Mesendoderm (in vitro differentiated cells): ENCODE measurements around the gene COLEC11.

ENCODE experiments used
- DNase-seq: peaks from one replicate; pipeline ENCODE4 v3.0.0; 2013
- H2AK5ac ChIP-seq: 2 replicates; pipeline ENCODE4 v1.6.1; 2013; ENCODE audit warnings: low read length, inconsistent platforms
- H2BK120ac ChIP-seq: 2 replicates; pipeline ENCODE4 v1.6.1; 2013; ENCODE audit warnings: low read depth, mild to moderate bottlenecking, low read length, moderate library complexity, mixed read lengths
- H2BK15ac ChIP-seq: replicated peaks from 2 replicates; pipeline ENCODE4 v1.6.1; 2013; ENCODE audit warnings: low read depth, mild to moderate bottlenecking, moderate library complexity
- H2BK5ac ChIP-seq: 2 replicates; pipeline ENCODE4 v1.6.1; 2013; ENCODE audit warnings: low read length, inconsistent platforms
- H3K18ac ChIP-seq: 2 replicates; pipeline ENCODE4 v1.6.1; 2013; ENCODE audit warnings: mild to moderate bottlenecking, low read length, mixed read lengths
- H3K23ac ChIP-seq: one replicate; pipeline ENCODE4 v1.6.1; 2013; ENCODE audit warnings: low read length
- H3K27ac ChIP-seq: 2 replicates; pipeline ENCODE4 v1.5.1; 2013; ENCODE audit warnings: low read depth, mild to moderate bottlenecking, inconsistent platforms, low read length, moderate library complexity
- H3K27me3 ChIP-seq: 2 replicates; pipeline ENCODE4 v1.6.1; 2013; ENCODE audit warnings: low read length, control low read depth, mild to moderate bottlenecking, inconsistent platforms; ENCODE audit not compliant: insufficient read depth, poor library complexity
- H3K36me3 ChIP-seq: 2 replicates; pipeline ENCODE4 v1.6.1; 2013; ENCODE audit warnings: low read length, inconsistent platforms; ENCODE audit not compliant: control insufficient read depth, insufficient read depth
- H3K4ac ChIP-seq: one replicate; pipeline ENCODE4 v1.6.1; 2013; ENCODE audit warnings: low read depth, mild to moderate bottlenecking, low read length, moderate library complexity
- H3K4me1 ChIP-seq: 2 replicates; pipeline ENCODE4 v1.6.1; 2013; ENCODE audit warnings: low read depth, low read length, inconsistent platforms; ENCODE audit not compliant: control insufficient read depth
- H3K4me2 ChIP-seq: 2 replicates; pipeline ENCODE4 v1.6.1; 2013; ENCODE audit warnings: low read length
- H3K4me3 ChIP-seq: 2 replicates; pipeline ENCODE4 v1.5.1; 2013; ENCODE audit warnings: mild to moderate bottlenecking, low read length
- H3K56ac ChIP-seq: one replicate; pipeline ENCODE4 v1.6.1; 2013; ENCODE audit warnings: low read length
- H3K79me1 ChIP-seq: 2 replicates; pipeline ENCODE4 v1.6.1; 2013; ENCODE audit warnings: low read length, inconsistent platforms
- H3K79me2 ChIP-seq: 2 replicates; pipeline ENCODE4 v1.6.1; 2013; ENCODE audit warnings: mild to moderate bottlenecking, low read length; ENCODE audit not compliant: control insufficient read depth, insufficient read depth
- H3K9ac ChIP-seq: 2 replicates; pipeline ENCODE4 v1.6.1; 2013; ENCODE audit warnings: low read length, inconsistent platforms
- H4K5ac ChIP-seq: one replicate; pipeline ENCODE4 v1.6.1; 2013; ENCODE audit warnings: low read length
- H4K8ac ChIP-seq: one replicate; pipeline ENCODE4 v1.6.1; 2013; ENCODE audit warnings: low read depth, mild to moderate bottlenecking, control low read depth, low read length, moderate library complexity
- WGBS: extraction: QIAGEN DNeasy Blood & Tissue Kit; methylation state at CpG from one replicate; pipeline ENCODE4 v1.1.7; 2013; ENCODE audit warnings: low lambda C conversion rate, missing lambda C conversion rate; ENCODE audit not compliant: insufficient coverage; ENCODE audit errors: extremely low coverage; 5-methylcytosine and 5-hydroxymethylcytosine counted together

COLEC11 gene

DNA sequence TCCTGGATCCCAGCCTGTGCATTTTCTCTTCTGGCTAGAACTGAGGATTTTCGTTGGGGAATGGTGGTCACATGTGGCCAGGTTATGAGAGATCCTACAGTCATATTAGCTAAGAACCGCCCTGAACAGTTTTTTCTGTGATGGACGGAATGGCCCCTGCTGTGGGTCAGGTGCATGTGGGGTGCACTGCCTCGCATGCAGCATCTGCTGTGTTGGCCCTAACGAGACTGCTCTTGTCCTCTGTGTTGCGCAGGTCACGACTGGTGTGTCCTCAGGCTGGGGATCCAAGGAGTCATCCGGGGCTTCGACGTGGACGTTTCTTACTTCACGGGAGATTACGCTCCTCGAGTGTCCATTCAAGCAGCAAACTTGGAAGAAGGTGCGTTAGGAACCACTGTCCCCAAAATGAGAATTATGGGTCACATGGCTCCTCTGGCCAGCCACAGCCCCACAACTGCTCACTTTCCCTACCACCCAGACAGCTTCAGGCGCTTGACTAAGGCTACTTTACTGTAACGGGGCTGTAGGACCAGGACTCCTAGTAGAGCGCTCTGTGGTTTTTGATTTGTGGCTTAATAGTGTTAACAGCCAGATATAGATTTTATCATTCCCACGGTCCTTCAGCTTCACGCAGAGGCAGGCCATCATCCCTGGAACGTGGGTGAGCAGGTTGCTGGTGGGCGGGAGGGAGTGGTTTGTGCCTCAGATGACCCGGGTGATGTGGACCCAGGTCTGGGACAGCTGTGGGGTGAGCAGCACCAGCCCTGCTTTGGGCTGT is 84.9 kb downstream of the COLEC11 start:
- WGBS, result no CpG with 5 or more reads among the region's 23 CpGs
- H3K4me1 ChIP-seq, result no peaks in the 10 kb centered on the region

DNA sequence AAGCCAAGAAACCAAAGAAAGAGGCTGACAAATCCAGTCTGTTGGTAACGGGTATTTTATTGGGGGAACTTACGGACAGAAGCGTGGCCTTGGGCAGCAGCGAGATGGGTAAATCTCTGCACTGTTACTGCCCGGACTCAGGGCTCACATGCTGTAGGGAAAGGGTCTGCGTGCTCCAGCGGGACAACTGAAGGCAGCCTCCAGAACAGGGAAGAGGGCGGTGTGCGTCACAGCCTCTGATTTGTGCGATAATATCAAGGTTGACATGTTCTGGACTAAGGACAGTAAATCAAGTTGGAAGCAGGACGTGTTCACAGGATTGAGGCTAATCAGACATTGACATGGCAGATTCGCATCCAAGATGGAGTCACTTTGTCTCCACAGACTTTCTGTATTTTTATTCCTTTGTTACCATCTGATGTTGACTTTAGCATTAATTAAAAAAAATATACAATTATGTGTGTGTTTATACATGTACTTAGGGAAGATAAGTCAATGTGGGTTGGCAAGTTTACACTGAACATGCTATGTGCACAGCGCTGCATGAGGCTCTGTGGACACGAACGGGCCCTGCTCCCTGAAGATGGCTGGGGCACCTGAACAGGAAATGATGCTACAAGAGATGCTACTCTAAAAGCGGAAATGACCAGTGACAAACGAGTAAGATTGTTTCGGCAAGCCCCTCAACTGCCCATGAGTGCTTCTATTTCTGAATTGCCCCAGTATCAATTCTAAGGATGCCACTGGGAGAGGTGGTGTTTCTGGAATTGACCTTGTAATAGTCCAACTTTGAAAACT is 85.8 kb downstream of the COLEC11 start:
- H3K9ac ChIP-seq, result no peak overlapping the region
- no peak overlapping the region for H3K4me3 ChIP-seq
- no CpG with 5 or more reads among the region's 18 CpGs for WGBS

More for the DNA sequence above, 84.9 kb downstream of the COLEC11 start:
- H2BK120ac ChIP-seq, result no peak overlapping the region
- no peak overlapping the region for H3K4me3 ChIP-seq
- H3K27ac ChIP-seq, result no peak overlapping the region
- H2AK5ac ChIP-seq, result no peak overlapping the region
- H3K79me1 ChIP-seq, result no peaks in the 10 kb centered on the region
- no peaks in the 10 kb centered on the region for H3K36me3 ChIP-seq
- H3K9ac ChIP-seq, result no peak overlapping the region
- H3K4me2 ChIP-seq, result no peak overlapping the region
- no peak overlapping the region for H4K5ac ChIP-seq
- H3K27me3 ChIP-seq, result no peaks in the 10 kb centered on the region
- H3K23ac ChIP-seq, result no peak overlapping the region
- no peak overlapping the region for H2BK5ac ChIP-seq
- no peak overlapping the region for H4K8ac ChIP-seq
- no peak overlapping the region for H3K18ac ChIP-seq
- no peak overlapping the region for H3K4ac ChIP-seq
- H3K56ac ChIP-seq, result no peak overlapping the region
- no peak for DNase-seq
- no peaks in the 10 kb centered on the region for H3K79me2 ChIP-seq
- no peak overlapping the region for H2BK15ac ChIP-seq

GRCh38 chr2:3681625-3682024 is 86.7 kb downstream of the COLEC11 start:
- Histone ChIP-seq H3K4me3 (no peak overlapping the region), H3K27me3 (no peaks in the 10 kb centered on the region), H3K4me1 (no peaks in the 10 kb centered on the region), H3K27ac (no peak overlapping the region), H3K4me2 (no peak overlapping the region), H3K4ac (no peak overlapping the region), H2BK15ac (no peak overlapping the region), H3K56ac (no peak overlapping the region), H2BK120ac (no peak overlapping the region), H3K9ac (no peak overlapping the region), H3K23ac (no peak overlapping the region), H4K8ac (no peak overlapping the region), H2AK5ac (no peak overlapping the region), H2BK5ac (no peak overlapping the region), H3K18ac (no peak overlapping the region), H3K79me1 (no peaks in the 10 kb centered on the region), H3K36me3 (no peaks in the 10 kb centered on the region), H3K79me2 (no peaks in the 10 kb centered on the region), H4K5ac (no peak overlapping the region)
- no CpG with 5 or more reads among the region's 5 CpGs for WGBS
- no peak for DNase-seq

More for the DNA sequence above, 85.8 kb downstream of the COLEC11 start:
- Histone ChIP-seq H3K79me1 (no peaks in the 10 kb centered on the region), H2BK5ac (no peak overlapping the region), H4K5ac (no peak overlapping the region), H3K56ac (no peak overlapping the region), H3K4me1 (no peaks in the 10 kb centered on the region), H3K27me3 (no peaks in the 10 kb centered on the region), H2BK15ac (no peak overlapping the region), H2BK120ac (no peak overlapping the region), H2AK5ac (no peak overlapping the region), H3K4ac (no peak overlapping the region), H3K79me2 (no peaks in the 10 kb centered on the region), H3K18ac (no peak overlapping the region), H3K27ac (no peak overlapping the region), H3K36me3 (no peaks in the 10 kb centered on the region), H3K23ac (no peak overlapping the region), H4K8ac (no peak overlapping the region), H3K4me2 (no peak overlapping the region)
- DNase-seq, result no peak

- no peak overlapping the region for H3K4ac ChIP-seq
- no peak overlapping the region for H2BK5ac ChIP-seq
- no peak overlapping the region for H3K4me2 ChIP-seq
- no peak for DNase-seq
- no peak overlapping the region for H3K23ac ChIP-seq
- H2BK120ac ChIP-seq, result no peak overlapping the region
- H2AK5ac ChIP-seq, result no peak overlapping the region
- no peaks in the 10 kb centered on the region for H3K27me3 ChIP-seq
- no peaks in the 10 kb centered on the region for H3K36me3 ChIP-seq
- no peak overlapping the region for H2BK15ac ChIP-seq
- H3K18ac ChIP-seq, result no peak overlapping the region
- H3K4me3 ChIP-seq, result no peak overlapping the region
- no peak overlapping the region for H3K27ac ChIP-seq
- no peaks in the 10 kb centered on the region for H3K79me2 ChIP-seq
- H3K56ac ChIP-seq, result no peak overlapping the region
- H3K4me1 ChIP-seq, result no peaks in the 10 kb centered on the region
- H4K5ac ChIP-seq, result no peak overlapping the region
- no peaks in the 10 kb centered on the region for H3K79me1 ChIP-seq
- H4K8ac ChIP-seq, result no peak overlapping the region
- H3K9ac ChIP-seq, result no peak overlapping the region
- WGBS, result no CpG with 5 or more reads among the region's 6 CpGs
These were observed 87.9 kb downstream of the COLEC11 start for GRCh38 chr2:3682811-3683210.

DNA sequence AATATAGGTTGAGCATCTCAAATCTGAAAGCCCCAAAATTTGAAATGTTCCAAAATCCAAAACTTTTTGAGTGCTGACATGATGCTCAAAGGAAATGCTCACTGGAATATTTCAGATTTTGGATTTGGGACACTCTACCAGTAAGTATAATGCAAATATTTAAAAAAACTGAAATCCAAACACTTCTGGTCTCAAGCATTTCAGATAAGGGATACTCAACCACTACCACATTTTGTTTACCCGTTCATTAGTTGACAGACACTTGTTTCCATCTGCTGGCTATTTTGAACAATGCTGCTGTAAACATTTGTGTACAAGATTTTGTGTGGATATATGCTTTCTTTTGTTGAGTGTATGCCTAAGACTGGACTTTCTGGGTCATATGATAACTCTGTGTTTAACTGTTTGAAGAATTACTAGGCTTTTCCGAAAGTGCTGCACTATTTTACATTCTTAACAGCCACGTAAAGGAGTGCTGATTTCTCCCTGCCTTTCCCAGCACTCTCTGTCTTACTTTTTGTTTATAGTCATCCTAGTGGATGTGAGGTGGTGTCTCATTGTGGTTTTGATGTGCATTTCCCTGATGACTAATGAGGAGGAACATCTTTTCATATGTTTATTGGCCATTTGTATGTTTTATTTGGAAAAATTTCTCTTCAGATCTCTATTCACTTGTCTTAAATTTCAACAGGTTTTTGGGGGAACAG is 89.0 kb downstream of the COLEC11 start:
- H4K8ac ChIP-seq, result no peak overlapping the region
- no peak overlapping the region for H2BK15ac ChIP-seq
- H3K79me1 ChIP-seq, result no peaks in the 10 kb centered on the region
- no peaks in the 10 kb centered on the region for H3K79me2 ChIP-seq
- H2BK5ac ChIP-seq, result no peak overlapping the region
- H3K36me3 ChIP-seq, result no peaks in the 10 kb centered on the region
- H2AK5ac ChIP-seq, result no peak overlapping the region
- H3K27me3 ChIP-seq, result no peaks in the 10 kb centered on the region
- H2BK120ac ChIP-seq, result no peak overlapping the region
- no peak overlapping the region for H3K27ac ChIP-seq
- no peak overlapping the region for H3K18ac ChIP-seq
- no peak overlapping the region for H3K4me2 ChIP-seq
- WGBS, result no CpG with 5 or more reads among the region's 3 CpGs
- no peak overlapping the region for H3K4ac ChIP-seq
- DNase-seq, result no peak
- H3K23ac ChIP-seq, result no peak overlapping the region
- no peak overlapping the region for H3K56ac ChIP-seq
- no peaks in the 10 kb centered on the region for H3K4me1 ChIP-seq
- no peak overlapping the region for H4K5ac ChIP-seq
- H3K4me3 ChIP-seq, result no peak overlapping the region
- H3K9ac ChIP-seq, result no peak overlapping the region
